ENCODE measurements around the gene HOXC13. TPM values are rescaled to one million over a fixed set of nuclear protein-coding genes. Genes with fewer than 3 reads are reported as not detected.

Gene HOXC13
- total RNA-seq, 1 experiment from 2014 or later = 5.3 TPM

- no TSS peak for BruUV-seq (replicated peaks)
- Mint-ChIP-seq H3K27ac (ENCODE audit: low read depth, unreplicated experiment) (no peak overlapping the region), H3K27me3 (ENCODE audit: insufficient read depth, unreplicated experiment) (no peaks in the 10 kb centered on the region), H3K36me3 (ENCODE audit: insufficient read depth, unreplicated experiment) (no peaks in the 10 kb centered on the region), H3K4me3 (ENCODE audit: unreplicated experiment) (no peak overlapping the region), H3K9me3 (ENCODE audit: unreplicated experiment) (no peaks in the 10 kb centered on the region), H3K4me1 (ENCODE audit: insufficient read depth, unreplicated experiment) (peaks cover 24% of the 10 kb centered on the region)
- CTCF ChIA-PET = interaction anchor here (0.7 to 4.5 kb wide), 8 partner anchors 14 to 284 kb away, joined by 3 to 60 read pairs (median 7); partner anchors contain the start of gene HOXC9
- intact Hi-C loops (cut with micrococcal nuclease) = loop anchor here (5.0 to 10.0 kb wide), 2 partner anchors 191 to 284 kb away; no protein-coding TSS in a partner anchor
- no peak for DNase-seq (ENCODE audit: unreplicated experiment)
- TF ChIP-seq CTCF (IDR thresholded peaks at IDR 0.05; ENCODE audit: unreplicated experiment) = no peak
- POLR2A ChIA-PET = interaction anchor here (0.5 to 0.9 kb wide), 4 partner anchors 14 to 214 kb away, joined by 3 to 5 read pairs (median 3); partner anchors contain the start of gene HOXC9
Measured at GRCh38 chr12:53985994-53986685, 47.5 kb downstream of the HOXC13 start.

GRCh38 chr12:53986686-53987483, 48.3 kb downstream of the HOXC13 start:
- Mint-ChIP-seq H3K4me3 (ENCODE audit: unreplicated experiment) (no peak overlapping the region), H3K4me1 (ENCODE audit: insufficient read depth, unreplicated experiment) (peaks cover 24% of the 10 kb centered on the region), H3K27me3 (ENCODE audit: insufficient read depth, unreplicated experiment) (no peaks in the 10 kb centered on the region), H3K9me3 (ENCODE audit: unreplicated experiment) (no peaks in the 10 kb centered on the region), H3K36me3 (ENCODE audit: insufficient read depth, unreplicated experiment) (no peaks in the 10 kb centered on the region), H3K27ac (ENCODE audit: low read depth, unreplicated experiment) (no peak overlapping the region)
- POLR2A ChIA-PET = interaction anchor here (0.5 to 1.2 kb wide), 5 partner anchors 15 to 216 kb away, joined by 3 read pairs; no protein-coding TSS in a partner anchor
- BruUV-seq (replicated peaks) = no TSS peak
- CTCF ChIA-PET = interaction anchor here (0.7 to 4.5 kb wide), 15 partner anchors 14 to 285 kb away, joined by 3 to 60 read pairs (median 6); partner anchors contain the start of gene HOXC9
- intact Hi-C loops (cut with micrococcal nuclease) = loop anchor here (5.0 to 10.0 kb wide), 2 partner anchors 192 to 285 kb away; no protein-coding TSS in a partner anchor
- no peak for DNase-seq (ENCODE audit: unreplicated experiment)
- no peak for TF ChIP-seq CTCF (IDR thresholded peaks at IDR 0.05; ENCODE audit: unreplicated experiment)

- no peaks in the 10 kb centered on the region for H3K36me3 Mint-ChIP-seq (ENCODE audit: insufficient read depth, unreplicated experiment)
- intact Hi-C loops (cut with micrococcal nuclease) = loop anchor here (5.0 to 10.0 kb wide), 2 partner anchors 193 to 286 kb away; no protein-coding TSS in a partner anchor
- no peak overlapping the region for H3K4me3 Mint-ChIP-seq (ENCODE audit: unreplicated experiment)
- no peaks in the 10 kb centered on the region for H3K9me3 Mint-ChIP-seq (ENCODE audit: unreplicated experiment)
- DNase-seq (ENCODE audit: unreplicated experiment) = no peak
- POLR2A ChIA-PET = interaction anchor here (0.7 to 1.6 kb wide), 4 partner anchors 49 to 219 kb away, joined by 3 to 5 read pairs (median 4); partner anchors contain the start of gene HOXC13
- peaks cover 24% of the 10 kb centered on the region for H3K4me1 Mint-ChIP-seq (ENCODE audit: insufficient read depth, unreplicated experiment)
- no peaks in the 10 kb centered on the region for H3K27me3 Mint-ChIP-seq (ENCODE audit: insufficient read depth, unreplicated experiment)
- BruUV-seq (replicated peaks) = no TSS peak
- CTCF ChIA-PET = interaction anchor here (0.5 to 4.5 kb wide), 29 partner anchors 11 to 417 kb away, joined by 3 to 60 read pairs (median 4); partner anchors contain the start of gene HOXC9
- H3K27ac Mint-ChIP-seq (ENCODE audit: low read depth, unreplicated experiment) = no peak overlapping the region
- TF ChIP-seq CTCF (IDR thresholded peaks at IDR 0.05; ENCODE audit: unreplicated experiment) = no peak
Measured at GRCh38 chr12:53987787-53988230, 49.2 kb downstream of the HOXC13 start.

All from MCF 10A (cell line).